H54 (cell line): ENCODE measurements around the gene SLC30A7.

Source experiments
- DNase-seq: peaks from one replicate; pipeline ENCODE4 v3.0.0; 2011; ENCODE audit warnings: low spot score, mixed read lengths; ENCODE audit not compliant: insufficient read length
- FAIRE-seq: peaks from 3 replicates; lab custom pipeline; 2011; peaks lifted over from hg19 to GRCh38; lab: Jason Lieb, UNC
- POLR2A ChIP-seq: IDR thresholded peaks from 2 replicates; pipeline ENCODE4 v1.6.1; 2011; ENCODE audit warnings: low read depth, mild to moderate bottlenecking, low read length

Gene SLC30A7

DNA sequence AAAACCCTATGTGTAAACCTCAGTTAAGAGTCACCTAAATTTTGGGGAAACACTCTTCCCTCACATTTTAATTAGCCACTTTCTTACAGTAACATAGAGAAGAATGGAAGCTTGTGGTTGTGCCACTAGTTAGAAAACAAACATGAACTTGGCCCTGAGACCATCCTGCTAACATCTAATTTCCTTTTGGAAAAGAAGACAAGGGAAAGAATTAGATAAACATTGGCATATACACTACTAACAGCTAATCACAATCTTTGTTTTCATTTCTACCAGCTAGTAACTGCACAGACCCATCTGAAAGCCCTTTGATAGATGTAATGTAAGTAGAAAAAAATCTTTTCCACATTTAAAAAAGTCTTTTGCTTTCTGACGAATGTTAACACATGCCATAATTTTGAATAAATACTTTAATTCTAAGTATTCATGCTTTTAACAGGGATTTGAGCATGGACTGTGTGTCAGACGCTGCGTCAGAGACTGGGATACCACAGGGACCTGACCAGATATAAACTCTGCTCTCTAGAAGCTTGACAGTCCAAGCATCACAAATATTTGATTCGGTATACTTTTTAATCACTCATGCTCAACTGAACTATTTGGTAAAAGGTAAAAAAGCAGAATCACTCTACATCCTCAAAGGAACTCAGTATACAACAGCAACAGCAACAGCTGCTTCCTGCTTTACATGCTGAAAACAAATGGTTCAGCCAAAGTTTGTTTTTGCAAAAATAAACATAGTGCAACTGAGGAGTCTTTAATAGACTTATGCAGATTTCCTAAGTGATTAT, 99.5 kb downstream of the SLC30A7 start:
- DNase-seq = no peak
- no peak for TF ChIP-seq POLR2A
- no peak for FAIRE-seq

- DNase-seq (no peak), FAIRE-seq (no peak)
- no peak for TF ChIP-seq POLR2A
Observed at GRCh38 chr1:100998426-100998825, 102.5 kb downstream of the SLC30A7 start.

DNA sequence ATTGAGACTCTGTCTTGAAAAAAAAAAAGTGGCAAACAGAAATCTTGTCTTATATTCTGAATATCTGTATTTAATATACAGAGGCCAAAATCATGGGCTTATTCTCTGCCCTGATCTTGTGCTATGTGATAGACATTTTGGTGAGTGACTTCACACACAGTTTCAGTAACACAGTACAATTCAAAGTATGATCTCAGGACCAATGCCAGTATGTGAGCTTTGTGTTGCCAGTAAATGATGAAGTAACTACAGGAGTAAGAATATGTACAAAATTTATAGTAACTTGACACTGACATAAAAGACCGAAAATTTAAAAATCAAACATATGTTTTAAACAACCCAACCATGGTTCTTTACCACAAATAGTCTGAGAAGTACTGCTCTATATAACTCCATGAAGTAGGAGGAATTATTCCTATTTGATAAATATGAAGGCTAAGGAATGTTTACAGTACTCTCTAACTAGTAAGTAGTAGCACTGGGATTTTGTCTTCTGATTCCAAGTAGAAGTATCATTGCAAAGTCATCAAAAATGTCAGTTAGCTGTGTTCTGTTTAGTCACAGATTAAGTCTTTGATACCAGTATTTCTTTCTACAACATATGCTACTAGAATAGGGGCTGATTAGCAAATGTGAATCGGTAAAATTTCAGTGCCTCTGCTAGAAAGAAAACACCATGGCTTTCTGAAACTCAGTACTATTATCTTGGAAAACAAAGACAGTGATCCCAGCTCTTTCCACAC, 104.4 kb downstream of the SLC30A7 start:
- no peak for TF ChIP-seq POLR2A
- DNase-seq (no peak), FAIRE-seq (no peak)

DNA sequence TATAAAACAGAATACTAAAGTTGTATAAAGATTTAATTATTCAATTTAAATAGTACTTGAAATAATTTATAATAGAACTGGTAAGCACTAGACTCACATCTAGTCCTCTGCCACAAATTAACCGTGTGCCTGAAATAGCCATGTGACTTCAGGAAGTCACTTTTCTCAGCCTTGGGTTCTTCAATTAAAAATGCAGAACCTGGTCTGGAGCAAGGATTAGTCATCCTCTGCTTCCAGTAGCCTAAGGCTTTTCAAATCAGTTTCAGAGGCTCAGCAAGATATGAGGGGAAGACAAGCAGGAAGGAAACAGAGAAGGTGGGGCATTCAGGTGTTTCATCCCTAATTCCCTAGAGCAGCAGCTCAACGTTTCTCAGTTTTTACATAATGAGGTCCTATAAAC, 106.7 kb downstream of the SLC30A7 start:
- FAIRE-seq (peak; percentile 85), DNase-seq (no peak)
- no peak for TF ChIP-seq POLR2A

- peak; percentile 86 for FAIRE-seq
- no peak for DNase-seq
- TF ChIP-seq POLR2A = no peak
Observed at GRCh38 chr1:101003012-101003650, 107.2 kb downstream of the SLC30A7 start.

GRCh38 chr1:101004061-101004460, 108.2 kb downstream of the SLC30A7 start:
- FAIRE-seq (peak; percentile 60), DNase-seq (no peak)
- no peak for TF ChIP-seq POLR2A

GRCh38 chr1:101004670-101005069, 108.8 kb downstream of the SLC30A7 start:
- FAIRE-seq = no peak
- no peak for TF ChIP-seq POLR2A
- no peak for DNase-seq

GRCh38 chr1:101005183-101005582, 109.3 kb downstream of the SLC30A7 start:
- no peak for TF ChIP-seq POLR2A
- DNase-seq (no peak), FAIRE-seq (no peak)

DNA sequence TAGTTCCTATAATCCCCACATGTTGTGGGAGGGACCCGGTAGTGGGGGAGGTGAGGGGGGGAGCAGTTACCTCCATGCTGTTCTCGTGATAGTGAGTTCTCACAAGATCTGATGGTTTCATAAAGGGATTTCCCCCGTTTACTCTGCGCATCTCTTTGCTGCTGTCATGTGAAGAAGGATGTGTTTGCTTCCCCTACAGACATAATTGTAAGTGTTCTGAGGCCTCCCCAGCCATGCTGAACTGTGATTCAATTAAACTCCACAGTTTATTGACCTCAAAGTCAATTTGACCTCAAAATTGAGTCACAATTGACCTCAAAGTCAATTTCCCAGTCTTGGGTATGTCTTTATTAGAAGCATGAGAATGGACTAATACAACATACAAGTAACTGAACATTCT, 110.0 kb downstream of the SLC30A7 start:
- TF ChIP-seq POLR2A = no peak
- DNase-seq = no peak
- FAIRE-seq = no peak

- FAIRE-seq = peak; percentile 58
- no peak for TF ChIP-seq POLR2A
- no peak for DNase-seq
Observed at GRCh38 chr1:101006553-101006952, 110.7 kb downstream of the SLC30A7 start.

GRCh38 chr1:101008229-101008834, 112.4 kb downstream of the SLC30A7 start:
- DNase-seq (no peak), FAIRE-seq (no peak)
- no peak for TF ChIP-seq POLR2A

DNA sequence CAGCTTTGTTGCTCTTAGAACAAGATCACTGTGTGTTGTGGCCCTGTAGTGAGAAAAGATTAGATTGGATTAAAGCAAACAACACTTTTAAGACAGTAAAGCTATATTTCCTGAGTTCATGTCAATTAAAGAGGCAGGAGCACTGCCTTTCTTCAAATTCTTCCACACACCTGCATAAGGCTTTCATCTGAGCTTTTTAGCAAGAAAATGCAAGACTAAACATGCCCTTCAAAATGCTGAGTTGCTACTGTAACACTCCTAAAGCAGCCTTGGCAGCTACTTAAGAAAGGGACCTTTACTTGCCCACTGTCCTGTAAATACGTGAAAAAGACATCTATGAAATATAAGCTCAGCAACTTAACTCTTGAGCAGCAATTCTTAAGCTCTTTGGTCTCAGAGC, 117.9 kb downstream of the SLC30A7 start:
- TF ChIP-seq POLR2A = no peak
- FAIRE-seq (peak; percentile 53), DNase-seq (no peak)

DNA sequence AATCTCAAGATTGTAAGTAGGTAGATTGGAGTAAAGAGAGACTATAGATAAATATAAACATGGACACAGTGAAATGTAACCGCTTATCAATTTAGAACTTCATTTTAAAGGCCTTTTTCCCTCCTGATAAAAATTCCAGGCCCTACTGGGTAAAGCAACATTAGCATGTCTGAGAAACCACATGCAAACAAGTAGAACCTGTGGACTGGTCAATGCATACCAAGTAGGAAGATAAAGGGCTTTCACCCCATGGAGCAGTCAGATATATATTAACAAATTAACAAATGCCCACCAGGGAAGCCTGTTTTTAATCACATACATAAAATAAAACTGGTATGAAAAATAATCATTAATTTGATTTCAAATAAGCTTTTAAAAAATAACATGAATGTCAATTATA, 121.6 kb downstream of the SLC30A7 start:
- FAIRE-seq = no peak
- no peak for TF ChIP-seq POLR2A

DNA sequence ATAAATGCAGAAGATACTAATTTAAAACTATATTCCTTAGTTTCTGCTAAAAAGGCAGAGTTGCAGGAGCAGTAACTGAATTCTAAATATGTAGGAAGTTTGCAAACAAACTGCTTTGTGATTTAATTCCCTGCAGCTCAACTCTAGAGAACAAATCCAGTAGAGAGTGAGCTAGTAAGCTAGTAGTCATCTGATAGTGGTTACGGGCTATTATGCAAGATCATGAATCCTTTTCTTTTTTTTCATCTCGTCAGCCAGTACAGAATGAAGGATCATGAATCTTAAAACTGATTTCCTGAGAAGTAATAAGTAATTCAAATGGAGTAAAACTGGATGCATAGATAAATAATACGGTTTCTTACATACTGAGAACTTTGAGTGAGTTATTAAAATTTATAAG, 126.4 kb downstream of the SLC30A7 start:
- no peak for TF ChIP-seq POLR2A
- DNase-seq = no peak
- peak; percentile 48 for FAIRE-seq

More for the DNA sequence above, 121.6 kb downstream of the SLC30A7 start:
- DNase-seq = no peak
